ENCODE measurements around the gene KIR2DL1. TPM values are rescaled to one million over a fixed set of nuclear protein-coding genes. Genes with fewer than 3 reads are reported as not detected.
"Not testable (repeated sequence)": the region's sequence is repeated elsewhere in the genome, so short reads cannot be mapped to it uniquely, and the experiment has no call there.

The KIR2DL1 gene
- total RNA-seq, 4 donors from 2014 or later = 0.36 TPM; not detected in 3

DNA sequence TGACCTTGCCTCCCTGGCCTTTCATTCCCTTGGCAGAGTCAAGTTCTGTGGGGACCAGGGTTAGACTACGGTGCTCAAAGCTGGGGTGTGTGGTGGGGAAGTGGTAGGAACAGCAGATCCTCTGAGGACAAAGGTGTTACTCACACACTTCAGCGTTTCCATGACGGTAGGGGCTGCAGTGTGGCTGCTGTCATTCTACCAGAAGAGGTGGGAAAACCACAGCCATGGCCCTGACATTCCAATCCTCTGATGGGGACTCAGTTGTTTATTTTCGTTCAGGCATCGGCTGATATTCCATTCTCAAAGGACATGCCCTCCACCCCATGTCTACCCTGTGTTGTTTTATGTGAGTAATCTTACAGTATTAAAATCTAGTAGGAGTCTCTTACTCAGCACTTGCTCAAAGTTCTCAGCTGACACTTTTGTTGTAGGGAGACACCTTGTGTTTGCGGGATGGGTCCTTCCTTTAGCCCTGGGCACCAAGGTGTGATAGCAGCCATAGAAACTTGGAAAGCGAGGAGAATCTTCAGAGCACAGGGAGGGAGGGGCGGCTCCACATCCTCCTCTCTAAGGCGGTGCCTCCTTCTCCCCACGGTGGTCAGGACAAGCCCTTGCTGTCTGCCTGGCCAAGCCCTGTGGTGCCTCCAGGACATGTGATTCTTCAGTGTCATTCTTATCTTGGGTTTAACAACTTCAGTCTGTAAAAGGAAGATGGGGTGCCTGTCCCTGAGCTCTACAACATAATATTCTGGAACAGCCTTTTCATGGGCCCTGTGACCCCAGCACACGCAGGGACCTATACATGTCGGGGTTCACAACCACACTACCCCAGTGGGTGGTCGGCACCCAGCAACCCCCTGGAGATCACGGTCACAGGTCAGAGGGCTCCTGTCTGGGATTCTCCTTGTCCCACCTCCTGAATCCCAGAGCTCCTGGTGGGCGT lies 1.7 kb downstream of the KIR2DL1 start:
- not testable (repeated sequence) for ATAC-seq (ENCODE audit: low FRiP score); DNase-seq (ENCODE audit: low spot score)

GRCh38 chr19:54772666-54773065 lies 3.1 kb downstream of the KIR2DL1 start:
- not testable (repeated sequence) for ATAC-seq (ENCODE audit: low FRiP score); DNase-seq (ENCODE audit: low spot score)

- ATAC-seq (ENCODE audit: low FRiP score); DNase-seq (ENCODE audit: low spot score): not testable (repeated sequence)
These were observed 5.7 kb downstream of the KIR2DL1 start for GRCh38 chr19:54775095-54775815.

- not testable (repeated sequence) for ATAC-seq (ENCODE audit: low FRiP score); DNase-seq (ENCODE audit: low spot score)
These were observed 6.2 kb downstream of the KIR2DL1 start for GRCh38 chr19:54775830-54776229.

DNA sequence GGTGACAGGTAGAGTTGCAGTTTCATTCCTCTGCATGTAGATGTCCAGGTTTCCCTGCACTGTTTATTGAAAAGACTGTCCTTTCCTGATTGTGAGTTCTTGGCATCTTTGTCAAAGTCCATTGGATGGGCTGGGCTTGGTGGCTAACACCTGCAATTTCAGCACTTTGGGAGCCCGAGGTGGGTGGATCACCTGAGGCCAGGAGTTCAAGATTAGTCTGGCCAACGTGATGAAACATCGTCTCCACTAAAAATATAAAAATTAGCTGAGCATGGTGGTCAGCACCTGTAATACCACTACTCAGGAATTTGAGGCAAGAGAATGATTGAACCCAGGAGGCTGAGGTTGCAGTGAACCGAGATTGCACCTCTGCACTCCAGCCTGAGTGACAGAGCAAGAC lies 8.3 kb downstream of the KIR2DL1 start:
- DNase-seq (ENCODE audit: low spot score) = not testable (repeated sequence)

GRCh38 chr19:54778896-54779295 lies 9.3 kb downstream of the KIR2DL1 start:
- ATAC-seq (ENCODE audit: low FRiP score); DNase-seq (ENCODE audit: low spot score): not testable (repeated sequence)

More for the DNA sequence above, 8.3 kb downstream of the KIR2DL1 start:
- ATAC-seq (ENCODE audit: low FRiP score) = not testable (repeated sequence)

GRCh38 chr19:54782916-54783315 lies 13.3 kb downstream of the KIR2DL1 start:
- not testable (repeated sequence) for ATAC-seq (ENCODE audit: low FRiP score); DNase-seq (ENCODE audit: low spot score)

DNA sequence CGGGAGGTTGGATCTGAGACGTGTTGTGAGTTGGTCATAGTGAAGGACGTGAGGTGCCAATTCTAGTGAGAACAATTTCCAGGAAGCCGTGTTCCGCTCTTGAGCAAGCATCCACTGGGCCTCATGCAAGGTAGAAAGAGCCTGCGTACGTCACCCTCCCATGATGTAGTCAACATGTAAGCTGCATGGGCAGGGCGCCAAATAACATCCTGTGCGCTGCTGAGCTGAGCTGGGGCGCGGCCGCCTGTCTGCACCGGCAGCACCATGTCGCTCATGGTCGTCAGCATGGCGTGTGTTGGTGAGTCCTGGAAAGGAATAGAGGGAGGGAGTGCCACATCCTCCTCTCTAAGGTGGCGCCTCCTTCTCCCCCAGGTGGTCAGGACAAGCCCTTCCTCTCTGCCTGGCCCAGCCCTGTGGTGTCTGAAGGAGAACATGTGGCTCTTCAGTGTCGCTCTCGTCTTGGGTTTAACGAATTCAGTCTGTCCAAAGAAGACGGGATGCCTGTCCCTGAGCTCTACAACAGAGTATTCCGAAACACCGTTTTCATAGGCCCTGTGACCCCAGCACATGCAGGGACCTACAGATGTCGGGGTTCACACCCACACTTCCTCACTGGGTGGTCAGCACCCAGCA lies 16.6 kb downstream of the KIR2DL1 start:
- not testable (repeated sequence) for ATAC-seq (ENCODE audit: low FRiP score); DNase-seq (ENCODE audit: low spot score)

GRCh38 chr19:54788154-54788553 lies 18.6 kb downstream of the KIR2DL1 start:
- not testable (repeated sequence) for DNase-seq (ENCODE audit: low spot score); ATAC-seq (ENCODE audit: low FRiP score)

DNA sequence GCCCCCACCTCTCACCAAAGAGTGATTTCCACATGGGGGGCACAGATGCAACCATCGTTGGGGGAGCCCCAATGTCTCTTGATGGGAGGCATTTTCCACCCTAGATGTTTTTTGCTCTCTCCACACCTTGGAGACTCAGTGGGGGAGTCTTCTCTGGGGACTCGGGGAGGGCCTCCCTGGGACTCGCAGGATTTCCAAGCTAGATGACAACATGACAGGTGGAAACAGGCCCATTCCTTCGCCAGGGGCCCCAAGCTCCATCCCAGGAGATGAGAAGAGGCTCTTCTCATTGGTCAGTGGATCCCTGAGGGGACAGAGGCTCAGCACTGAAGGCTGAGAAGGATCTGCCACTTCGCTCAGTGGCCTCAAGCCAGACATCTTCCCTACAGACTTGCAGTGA lies 21.1 kb downstream of the KIR2DL1 start:
- DNase-seq (ENCODE audit: low spot score) (no peak), ATAC-seq (ENCODE audit: low FRiP score) (no peak)
- TF ChIP-seq, protein P1, sequence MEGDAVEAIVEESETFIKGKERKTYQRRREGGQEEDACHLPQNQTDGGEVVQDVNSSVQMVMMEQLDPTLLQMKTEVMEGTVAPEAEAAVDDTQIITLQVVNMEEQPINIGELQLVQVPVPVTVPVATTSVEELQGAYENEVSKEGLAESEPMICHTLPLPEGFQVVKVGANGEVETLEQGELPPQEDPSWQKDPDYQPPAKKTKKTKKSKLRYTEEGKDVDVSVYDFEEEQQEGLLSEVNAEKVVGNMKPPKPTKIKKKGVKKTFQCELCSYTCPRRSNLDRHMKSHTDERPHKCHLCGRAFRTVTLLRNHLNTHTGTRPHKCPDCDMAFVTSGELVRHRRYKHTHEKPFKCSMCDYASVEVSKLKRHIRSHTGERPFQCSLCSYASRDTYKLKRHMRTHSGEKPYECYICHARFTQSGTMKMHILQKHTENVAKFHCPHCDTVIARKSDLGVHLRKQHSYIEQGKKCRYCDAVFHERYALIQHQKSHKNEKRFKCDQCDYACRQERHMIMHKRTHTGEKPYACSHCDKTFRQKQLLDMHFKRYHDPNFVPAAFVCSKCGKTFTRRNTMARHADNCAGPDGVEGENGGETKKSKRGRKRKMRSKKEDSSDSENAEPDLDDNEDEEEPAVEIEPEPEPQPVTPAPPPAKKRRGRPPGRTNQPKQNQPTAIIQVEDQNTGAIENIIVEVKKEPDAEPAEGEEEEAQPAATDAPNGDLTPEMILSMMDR (IDR thresholded peaks at IDR 0.05) = no peak

GRCh38 chr19:54791476-54791875 lies 21.9 kb downstream of the KIR2DL1 start:
- TF ChIP-seq, protein P1 (IDR thresholded peaks at IDR 0.05) = no peak
- no peak for DNase-seq (ENCODE audit: low spot score)
- ATAC-seq (ENCODE audit: low FRiP score) = no peak
